ENCODE measurements around the gene S100A14. TPM values are rescaled to one million over a fixed set of nuclear protein-coding genes. Genes with fewer than 3 reads are reported as not detected.

Gene S100A14
- total RNA-seq, 2 donors from 2014 or later: 543 to 565 TPM

DNA sequence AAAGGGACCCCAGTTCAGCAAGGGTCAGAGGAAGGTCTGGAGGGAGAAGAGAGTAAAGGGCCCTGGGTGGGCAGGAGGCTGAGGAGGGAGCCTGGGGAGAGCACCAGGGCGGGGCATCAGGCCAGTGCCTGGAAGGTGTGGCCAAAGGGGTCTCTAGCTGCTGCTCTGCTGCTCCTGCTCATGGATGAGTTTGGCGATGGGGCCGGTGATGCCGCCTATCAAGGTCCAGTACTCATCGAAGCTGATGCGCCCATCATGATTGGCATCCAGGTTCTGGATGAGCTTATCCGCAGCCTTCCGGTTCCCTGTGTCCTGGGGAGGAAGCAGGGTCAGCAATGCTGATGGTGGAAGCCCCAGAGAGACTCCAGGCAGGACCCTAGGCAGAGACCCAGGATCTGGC lies 8.7 kb downstream of the S100A14 start:
- Histone ChIP-seq H3K27me3 (no peaks in the 10 kb centered on the region), H3K9me3 (no peaks in the 10 kb centered on the region), H3K27ac (no peak overlapping the region), H3K9ac (ENCODE audit: low read depth in 2 of 2, low read length in 2 of 2) (peak overlapping the region in 1 of 2 donors; percentile 78), H3K36me3 (no peaks in the 10 kb centered on the region), H3K4me3 (no peak overlapping the region), H3K4me1 (peaks cover 16% of the 10 kb centered on the region)
- intact Hi-C loops (cut with DNase I): no loop called here
- TF ChIP-seq, protein P1, sequence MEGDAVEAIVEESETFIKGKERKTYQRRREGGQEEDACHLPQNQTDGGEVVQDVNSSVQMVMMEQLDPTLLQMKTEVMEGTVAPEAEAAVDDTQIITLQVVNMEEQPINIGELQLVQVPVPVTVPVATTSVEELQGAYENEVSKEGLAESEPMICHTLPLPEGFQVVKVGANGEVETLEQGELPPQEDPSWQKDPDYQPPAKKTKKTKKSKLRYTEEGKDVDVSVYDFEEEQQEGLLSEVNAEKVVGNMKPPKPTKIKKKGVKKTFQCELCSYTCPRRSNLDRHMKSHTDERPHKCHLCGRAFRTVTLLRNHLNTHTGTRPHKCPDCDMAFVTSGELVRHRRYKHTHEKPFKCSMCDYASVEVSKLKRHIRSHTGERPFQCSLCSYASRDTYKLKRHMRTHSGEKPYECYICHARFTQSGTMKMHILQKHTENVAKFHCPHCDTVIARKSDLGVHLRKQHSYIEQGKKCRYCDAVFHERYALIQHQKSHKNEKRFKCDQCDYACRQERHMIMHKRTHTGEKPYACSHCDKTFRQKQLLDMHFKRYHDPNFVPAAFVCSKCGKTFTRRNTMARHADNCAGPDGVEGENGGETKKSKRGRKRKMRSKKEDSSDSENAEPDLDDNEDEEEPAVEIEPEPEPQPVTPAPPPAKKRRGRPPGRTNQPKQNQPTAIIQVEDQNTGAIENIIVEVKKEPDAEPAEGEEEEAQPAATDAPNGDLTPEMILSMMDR (IDR thresholded peaks at IDR 0.05): no peak
- no peak for DNase-seq

DNA sequence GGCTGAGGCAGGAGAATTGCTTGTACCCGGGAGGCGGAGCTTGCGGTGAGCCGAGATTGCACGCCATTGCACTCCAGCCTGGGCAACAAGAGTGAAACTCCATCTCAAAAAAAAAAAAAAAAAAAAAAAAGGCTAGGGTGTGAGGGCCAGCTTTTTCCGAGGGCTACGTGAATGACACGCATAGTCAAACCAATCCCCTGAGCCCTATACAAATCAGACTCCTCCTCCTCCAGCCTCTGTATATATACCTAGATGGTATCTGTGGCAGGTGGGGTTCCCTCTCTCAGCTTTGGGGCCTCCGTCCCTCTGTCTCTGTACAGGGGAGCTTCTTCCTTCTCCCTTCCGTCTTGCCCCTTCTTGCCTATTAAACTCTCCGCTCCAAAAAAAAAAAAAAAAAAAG lies 9.9 kb downstream of the S100A14 start:
- no peak for DNase-seq
- no peaks in the 10 kb centered on the region for H3K36me3 ChIP-seq
- no peak overlapping the region for H3K4me3 ChIP-seq
- no peaks in the 10 kb centered on the region for H3K27me3 ChIP-seq
- H3K27ac ChIP-seq: no peak overlapping the region
- TF ChIP-seq, protein P1 (IDR thresholded peaks at IDR 0.05): no peak
- H3K9ac ChIP-seq (ENCODE audit: low read depth in 2 of 2, low read length in 2 of 2): no peak overlapping the region
- H3K4me1 ChIP-seq: peaks cover 16% of the 10 kb centered on the region
- H3K9me3 ChIP-seq: no peaks in the 10 kb centered on the region
- intact Hi-C loops (cut with DNase I): no loop called here

DNA sequence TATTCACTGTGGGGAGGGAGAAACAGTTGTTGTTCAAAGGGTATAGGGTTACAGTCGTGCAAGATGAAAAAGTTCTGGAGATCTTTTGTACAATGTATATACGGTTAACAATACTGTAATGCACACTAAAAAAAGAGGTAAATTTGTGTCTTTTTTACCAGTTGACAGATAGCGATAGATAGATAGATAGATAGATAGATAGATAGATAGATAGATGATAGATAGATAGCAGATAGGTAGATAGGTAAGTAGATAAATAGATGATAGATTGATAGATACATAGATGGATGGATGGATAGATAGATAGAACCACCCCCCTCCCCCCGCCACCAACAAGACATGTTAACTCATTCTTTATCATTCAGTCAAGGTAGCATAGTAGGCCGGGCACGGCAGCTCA lies 13.4 kb downstream of the S100A14 start:
- Histone ChIP-seq H3K27me3 (no peaks in the 10 kb centered on the region), H3K9ac (ENCODE audit: low read depth in 2 of 2, low read length in 2 of 2) (no peak overlapping the region), H3K9me3 (no peaks in the 10 kb centered on the region), H3K27ac (no peak overlapping the region), H3K4me3 (no peak overlapping the region), H3K4me1 (no peaks in the 10 kb centered on the region), H3K36me3 (no peaks in the 10 kb centered on the region)
- intact Hi-C loops (cut with DNase I): no loop called here
- TF ChIP-seq, protein P1 (IDR thresholded peaks at IDR 0.05): no peak
- DNase-seq: no peak

DNA sequence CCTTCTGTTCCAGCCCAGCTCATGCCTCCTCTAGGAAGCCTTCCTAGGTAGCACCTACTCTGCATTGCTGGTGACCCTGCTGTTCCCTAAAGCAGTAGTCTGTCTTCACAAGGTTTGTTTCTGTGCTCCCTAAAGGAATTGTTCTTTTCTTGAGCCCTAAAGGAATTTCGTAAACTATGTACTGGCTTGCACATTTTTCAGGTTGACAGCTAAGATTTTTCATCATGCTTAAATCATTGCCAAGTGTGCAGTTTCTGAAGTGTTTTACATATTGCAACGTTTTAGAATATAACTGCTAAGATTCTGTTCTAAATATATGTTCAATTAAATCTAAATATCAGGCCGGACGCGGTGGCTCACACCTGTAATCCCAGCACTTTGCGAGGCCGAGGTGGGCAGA lies 16.3 kb downstream of the S100A14 start:
- no peaks in the 10 kb centered on the region for H3K27me3 ChIP-seq
- no peaks in the 10 kb centered on the region for H3K4me1 ChIP-seq
- no peaks in the 10 kb centered on the region for H3K36me3 ChIP-seq
- intact Hi-C loops (cut with DNase I): no loop called here
- no peak overlapping the region for H3K9ac ChIP-seq (ENCODE audit: low read depth in 2 of 2, low read length in 2 of 2)
- no peaks in the 10 kb centered on the region for H3K9me3 ChIP-seq
- H3K4me3 ChIP-seq: no peak overlapping the region
- no peak for DNase-seq
- no peak overlapping the region for H3K27ac ChIP-seq
- TF ChIP-seq, protein P1 (IDR thresholded peaks at IDR 0.05): no peak

DNA sequence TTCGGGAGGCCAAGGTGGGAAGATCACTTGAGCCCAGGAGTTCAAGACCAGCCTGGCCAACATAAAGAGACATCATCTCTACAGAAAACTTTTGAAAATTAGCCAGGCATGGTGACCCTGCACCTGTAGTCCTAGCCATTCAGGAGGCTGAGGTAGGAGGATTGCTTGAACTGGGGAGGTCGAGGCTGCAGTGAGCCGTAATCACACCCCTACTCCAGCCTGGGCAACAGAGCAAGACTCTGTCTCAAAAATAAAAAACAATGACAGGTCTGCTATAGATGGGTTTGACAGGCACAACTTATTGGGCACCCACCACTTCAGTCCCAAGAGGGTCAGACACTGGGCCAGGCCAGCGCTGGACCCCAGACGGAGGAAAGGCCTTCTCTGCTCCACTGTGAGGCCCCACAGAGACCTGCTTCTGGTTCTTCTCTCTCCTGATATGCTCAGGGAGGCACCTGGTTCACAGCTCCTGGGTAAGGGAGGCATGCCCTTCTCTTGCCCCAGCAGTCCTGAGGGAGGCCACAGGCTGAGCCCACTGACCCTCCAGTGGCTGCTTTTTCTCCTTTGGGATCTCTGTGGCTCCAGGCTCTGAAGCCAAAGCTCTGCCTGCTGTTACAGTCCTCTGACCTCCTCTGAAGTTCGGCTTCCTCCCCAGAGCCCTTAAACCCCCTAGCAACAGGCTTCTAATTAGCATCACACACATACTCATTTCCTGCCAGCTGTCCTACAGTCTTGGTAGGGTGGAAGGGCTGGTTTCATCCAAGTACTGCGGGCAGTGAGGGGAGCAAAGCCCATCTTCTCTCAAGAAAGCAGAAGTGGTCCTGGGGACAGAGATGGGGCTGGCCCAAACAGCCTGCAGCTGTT lies 17.6 kb downstream of the S100A14 start:
- Histone ChIP-seq H3K27ac (no peak overlapping the region), H3K4me1 (no peaks in the 10 kb centered on the region), H3K4me3 (no peak overlapping the region), H3K9ac (ENCODE audit: low read depth in 2 of 2, low read length in 2 of 2) (no peak overlapping the region), H3K9me3 (no peaks in the 10 kb centered on the region), H3K36me3 (no peaks in the 10 kb centered on the region), H3K27me3 (no peaks in the 10 kb centered on the region)
- TF ChIP-seq, protein P1 (IDR thresholded peaks at IDR 0.05): no peak
- intact Hi-C loops (cut with DNase I): no loop called here
- no peak for DNase-seq

All from colonic mucosa (tissue), 4 donors.